Prostate gland (tissue), 2 donors: Measurements from ENCODE around the gene GATC. TPM values are rescaled to one million over a fixed set of nuclear protein-coding genes. Genes with fewer than 3 reads are reported as not detected.

Experiments
- DNase-seq: peaks from one replicate; pipeline ENCODE4 v3.0.0-alpha.2; 2019; ENCODE audit warnings: low spot score
- H3K27ac ChIP-seq, 2 donors: fragments of 200-600 bp; sonication (generic); 2 replicates each; pipeline ENCODE4 v1.5.1; 2017 to 2019
- H3K27me3 ChIP-seq: fragments of 200-600 bp; sonication (generic); replicated peaks from 2 replicates; pipeline ENCODE4 v1.5.1; 2019; ENCODE audit not compliant: insufficient read depth
- H3K36me3 ChIP-seq, 2 donors: fragments of 200-600 bp; sonication (generic); 1 replicate in 1 of 2; 2 replicates in 1 of 2; pipeline versions ENCODE4 v1.5.1 to v1.8.1; 2017 to 2019
- H3K4me1 ChIP-seq: fragments of 200-600 bp; sonication (generic); replicated peaks from 2 replicates; pipeline ENCODE4 v1.5.1; 2019
- H3K4me3 ChIP-seq, 2 donors: fragments of 200-600 bp; sonication (generic); 2 replicates each; pipeline ENCODE4 v1.5.1; 2017 to 2019
- H3K9me3 ChIP-seq: fragments of 200-600 bp; sonication (generic); 2 replicates; pipeline ENCODE4 v1.5.1; 2017
- POLR2A ChIP-seq: fragments of 450-650 bp; IDR thresholded peaks from one replicate; pipeline ENCODE4 v1.6.1; 2016; ENCODE audit warnings: antibody characterized with exemption, mild to moderate bottlenecking
- POLR2AphosphoS5 ChIP-seq: sonication (generic); formaldehyde crosslinking; IDR thresholded peaks from one replicate; pipeline ENCODE4 v1.6.1; 2017; ENCODE audit warnings: antibody characterized with exemption
- WGBS: methylation state at CpG from one replicate; pipeline ENCODE4 v1.1.5; 2018; 5-methylcytosine and 5-hydroxymethylcytosine counted together
- intact Hi-C: fragments of 100-400 bp; cut with DNase I; formaldehyde crosslinking; loops from one replicate; pipeline ENCODE4 v1.14.2; 2022
- total RNA-seq, 2 donors: library from RNA; depleted of rRNA; stranded (reverse); fragments of >200 nt; gene quantifications; one replicate each; pipeline ENCODE4 v1.1.0, GENCODE V29; 2016
- TF ChIP-seq, protein P1 (sequence below), 4 experiments: fragments of 200-600 bp in 2 of 4; fragments of 450-650 bp in 2 of 4; sonication (generic) in 2 of 4; IDR thresholded peaks; 1 replicate in 3 of 4; 2 replicates in 1 of 4; pipeline ENCODE4 v1.5.1; 2016 to 2019; ENCODE audit warnings: antibody characterized with exemption in 4 of 4, mild to moderate bottlenecking in 2 of 4, moderate library complexity in 2 of 4

GATC gene
- total RNA-seq, 2 donors from 2014 or later, result 19.3 to 30.1 TPM

DNA sequence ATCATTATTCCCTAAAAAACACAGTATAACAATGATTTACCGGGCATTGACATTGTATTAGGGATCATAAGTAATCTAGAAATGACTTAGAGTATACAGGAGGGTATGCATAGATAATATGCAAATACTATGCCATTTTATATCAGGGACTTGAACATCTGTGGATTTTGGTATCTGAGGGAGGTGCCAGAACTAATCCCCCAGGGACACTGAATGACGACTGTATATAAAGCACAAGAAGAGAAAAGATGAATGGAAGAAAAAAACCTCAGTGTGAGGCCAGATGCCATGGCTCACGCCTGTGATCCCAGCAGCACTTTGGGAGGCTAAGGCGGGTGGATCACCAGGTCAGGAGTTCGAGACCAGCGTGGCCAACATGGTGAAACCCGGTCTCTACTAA lies 33.8 kb upstream of the GATC start:
- intact Hi-C loops, result no loop called here
- Histone ChIP-seq H3K4me3 (no peak overlapping the region), H3K9me3 (no peaks in the 10 kb centered on the region), H3K36me3 (no peaks in the 10 kb centered on the region), H3K27ac (no peak overlapping the region), H3K27me3 (no peaks in the 10 kb centered on the region), H3K4me1 (no peaks in the 10 kb centered on the region)
- no peak for DNase-seq
- WGBS, result 87% methylated on average over 7 of the region's 7 CpGs
- TF ChIP-seq POLR2A (no peak), POLR2AphosphoS5 (no peak)
- TF ChIP-seq, protein P1, sequence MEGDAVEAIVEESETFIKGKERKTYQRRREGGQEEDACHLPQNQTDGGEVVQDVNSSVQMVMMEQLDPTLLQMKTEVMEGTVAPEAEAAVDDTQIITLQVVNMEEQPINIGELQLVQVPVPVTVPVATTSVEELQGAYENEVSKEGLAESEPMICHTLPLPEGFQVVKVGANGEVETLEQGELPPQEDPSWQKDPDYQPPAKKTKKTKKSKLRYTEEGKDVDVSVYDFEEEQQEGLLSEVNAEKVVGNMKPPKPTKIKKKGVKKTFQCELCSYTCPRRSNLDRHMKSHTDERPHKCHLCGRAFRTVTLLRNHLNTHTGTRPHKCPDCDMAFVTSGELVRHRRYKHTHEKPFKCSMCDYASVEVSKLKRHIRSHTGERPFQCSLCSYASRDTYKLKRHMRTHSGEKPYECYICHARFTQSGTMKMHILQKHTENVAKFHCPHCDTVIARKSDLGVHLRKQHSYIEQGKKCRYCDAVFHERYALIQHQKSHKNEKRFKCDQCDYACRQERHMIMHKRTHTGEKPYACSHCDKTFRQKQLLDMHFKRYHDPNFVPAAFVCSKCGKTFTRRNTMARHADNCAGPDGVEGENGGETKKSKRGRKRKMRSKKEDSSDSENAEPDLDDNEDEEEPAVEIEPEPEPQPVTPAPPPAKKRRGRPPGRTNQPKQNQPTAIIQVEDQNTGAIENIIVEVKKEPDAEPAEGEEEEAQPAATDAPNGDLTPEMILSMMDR (IDR thresholded peaks at IDR 0.05), result no peak

DNA sequence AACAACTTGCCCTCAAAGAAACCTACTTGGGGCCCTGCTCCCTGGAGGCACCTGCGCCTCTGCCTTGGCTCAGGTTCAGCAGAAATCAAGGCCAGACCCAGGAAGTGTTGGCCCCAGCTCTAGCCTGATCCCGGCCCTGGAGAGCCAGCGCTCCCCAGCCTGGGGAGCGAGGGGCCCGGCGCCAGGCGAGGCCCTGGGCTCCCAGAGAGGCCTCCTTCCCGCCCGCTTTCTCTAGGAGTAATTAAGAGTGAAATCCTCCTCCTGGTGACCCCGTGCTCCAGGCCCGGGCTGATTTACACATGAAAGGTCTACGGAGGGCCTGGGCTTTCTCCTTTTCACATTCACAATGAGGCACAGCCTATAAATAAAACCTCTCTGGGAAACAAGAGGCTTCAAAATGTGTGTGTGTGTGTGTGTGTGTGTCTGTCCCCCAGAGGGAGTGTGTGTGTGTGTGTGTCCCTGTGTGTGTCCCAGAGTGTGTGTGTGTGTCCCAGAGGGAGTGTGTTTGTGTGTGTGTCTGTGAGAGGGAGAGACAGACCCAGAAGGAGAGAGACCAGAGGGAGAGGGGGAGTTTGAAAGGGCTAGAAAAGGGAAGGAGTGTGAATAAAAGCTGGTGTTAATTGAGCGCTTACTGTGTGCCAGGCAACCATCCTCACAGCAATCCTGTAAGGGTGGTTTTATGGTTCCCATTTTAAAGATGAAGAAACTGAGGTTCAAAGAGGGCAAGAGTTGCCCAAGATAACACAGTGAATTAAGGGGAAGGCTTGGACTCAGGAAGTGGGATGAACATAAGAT lies 32.1 kb upstream of the GATC start:
- WGBS, result 53% methylated on average over 13 of the region's 13 CpGs
- no peak for TF ChIP-seq POLR2A
- TF ChIP-seq POLR2AphosphoS5, result no peak
- TF ChIP-seq, protein P1 (IDR thresholded peaks at IDR 0.05), result no peak
- H3K27me3 ChIP-seq, result no peaks in the 10 kb centered on the region
- H3K27ac ChIP-seq, result no peak overlapping the region
- intact Hi-C loops, result no loop called here
- H3K4me1 ChIP-seq, result no peaks in the 10 kb centered on the region
- H3K36me3 ChIP-seq, result no peaks in the 10 kb centered on the region
- no peak overlapping the region for H3K4me3 ChIP-seq
- H3K9me3 ChIP-seq, result no peaks in the 10 kb centered on the region
- DNase-seq, result no peak

DNA sequence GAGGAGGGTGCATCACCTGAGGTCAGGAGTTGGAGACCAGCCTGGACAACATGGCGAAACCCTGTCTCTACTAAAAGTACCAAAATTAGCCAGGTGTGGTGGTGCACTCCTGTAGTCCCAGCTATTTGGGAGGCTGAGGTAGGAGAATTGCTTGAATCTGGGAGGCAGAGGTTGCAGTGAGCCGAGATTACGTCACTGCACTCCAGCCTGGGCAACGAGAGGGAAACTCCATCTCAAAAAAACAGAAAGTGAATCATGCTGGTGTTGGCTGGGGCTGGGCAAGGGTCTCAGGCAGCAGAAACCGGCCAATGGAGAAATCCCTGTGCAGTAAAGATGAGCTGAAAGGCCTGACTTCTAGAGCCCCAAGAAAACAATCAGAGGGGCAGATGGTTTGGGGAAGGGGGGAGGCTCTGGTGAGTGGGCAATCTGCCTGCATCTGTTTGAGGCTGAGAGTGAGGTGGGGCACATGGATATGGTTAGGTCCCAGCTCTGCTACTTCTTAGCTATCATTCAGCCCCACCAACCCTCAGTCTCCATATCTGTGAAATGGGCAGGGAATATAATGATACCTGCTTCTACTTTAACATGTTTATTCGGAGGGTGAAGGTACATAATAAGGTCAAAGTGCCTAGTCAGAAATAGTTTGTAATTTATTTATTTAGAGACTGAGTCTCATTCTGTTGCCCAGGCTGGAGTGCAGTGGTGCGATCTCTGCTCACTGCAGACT lies 29.6 kb upstream of the GATC start:
- H3K4me3 ChIP-seq, result no peak overlapping the region
- DNase-seq, result no peak
- no peak overlapping the region for H3K27ac ChIP-seq
- H3K4me1 ChIP-seq, result no peaks in the 10 kb centered on the region
- no peaks in the 10 kb centered on the region for H3K9me3 ChIP-seq
- H3K36me3 ChIP-seq, result no peaks in the 10 kb centered on the region
- TF ChIP-seq POLR2A (no peak), POLR2AphosphoS5 (no peak)
- TF ChIP-seq, protein P1 (IDR thresholded peaks at IDR 0.05), result no peak
- H3K27me3 ChIP-seq, result no peaks in the 10 kb centered on the region
- intact Hi-C loops, result no loop called here
- 87% methylated on average over 7 of the region's 7 CpGs for WGBS

DNA sequence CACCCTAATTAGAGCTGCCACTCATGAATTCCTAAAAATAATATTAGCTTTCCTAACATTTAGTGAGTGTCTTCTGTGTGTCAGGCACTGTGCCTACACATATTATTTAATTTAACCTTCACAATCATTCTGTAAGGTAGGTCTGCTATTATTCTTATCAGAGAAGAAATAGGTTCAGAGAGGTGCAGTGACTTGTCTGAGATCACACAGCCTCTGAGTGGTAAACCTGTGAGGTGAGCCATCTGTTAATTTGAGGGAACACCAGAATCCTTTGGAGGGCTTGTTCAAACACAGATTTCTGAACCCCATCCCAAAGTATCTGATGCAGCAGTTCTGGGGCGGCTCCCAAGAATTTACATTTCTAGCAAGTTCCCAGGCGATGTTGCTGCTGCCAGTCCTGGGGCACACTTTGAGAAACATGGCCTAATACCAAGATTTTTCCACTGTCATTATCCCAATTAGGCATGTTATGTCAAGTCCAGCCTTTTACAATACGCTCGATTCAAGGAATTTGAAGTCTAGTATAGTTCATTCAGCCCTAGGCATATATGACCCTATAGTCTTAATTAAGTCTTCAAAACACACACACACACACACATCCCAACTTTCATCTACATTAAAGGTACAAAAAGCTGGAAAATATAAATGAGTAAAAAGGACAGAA lies 28.2 kb upstream of the GATC start:
- Histone ChIP-seq H3K4me3 (no peak overlapping the region), H3K36me3 (no peaks in the 10 kb centered on the region), H3K27me3 (no peaks in the 10 kb centered on the region), H3K27ac (no peak overlapping the region), H3K4me1 (no peaks in the 10 kb centered on the region), H3K9me3 (no peaks in the 10 kb centered on the region)
- WGBS, result 55% methylated on average over 4 of the region's 4 CpGs
- DNase-seq, result no peak
- intact Hi-C loops, result no loop called here
- TF ChIP-seq POLR2A (no peak), POLR2AphosphoS5 (no peak)
- TF ChIP-seq, protein P1 (IDR thresholded peaks at IDR 0.05), result no peak
